IPS DF 6.9 (cell line): ENCODE results near the gene CASP1.

ENCODE experiments used
- DNase-seq: peaks from one replicate; pipeline ENCODE4 v3.0.0-alpha.2; 2013; ENCODE audit warnings: low read depth, low spot score
- H3K27ac ChIP-seq: one replicate; pipeline ENCODE4 v1.5.1; 2013; ENCODE audit warnings: low read length, control low read depth
- H3K27me3 ChIP-seq: 2 replicates; pipeline ENCODE4 v1.6.1; 2013; ENCODE audit warnings: mild to moderate bottlenecking, low read length; ENCODE audit not compliant: control insufficient read depth, insufficient read depth
- H3K36me3 ChIP-seq: 2 replicates; pipeline ENCODE4 v1.6.1; 2013; ENCODE audit warnings: low read length; ENCODE audit not compliant: control insufficient read depth, insufficient read depth
- H3K4me1 ChIP-seq: 2 replicates; pipeline ENCODE4 v1.6.1; 2013; ENCODE audit warnings: low read length; ENCODE audit not compliant: control insufficient read depth, insufficient read depth
- H3K4me3 ChIP-seq: 2 replicates; pipeline ENCODE4 v1.5.1; 2013; ENCODE audit warnings: mild to moderate bottlenecking, low read length
- H3K9me3 ChIP-seq: 2 replicates; pipeline ENCODE4 v1.6.1; 2013; ENCODE audit warnings: low read length, inconsistent platforms; ENCODE audit not compliant: control insufficient read depth, insufficient read depth
- WGBS: extraction: QIAGEN DNeasy Blood & Tissue Kit; methylation state at CpG from one replicate; pipeline ENCODE4 v1.1.7; 2013; ENCODE audit warnings: mixed read lengths, missing lambda C conversion rate; ENCODE audit not compliant: insufficient read length, insufficient coverage; 5-methylcytosine and 5-hydroxymethylcytosine counted together

CASP1 gene

DNA sequence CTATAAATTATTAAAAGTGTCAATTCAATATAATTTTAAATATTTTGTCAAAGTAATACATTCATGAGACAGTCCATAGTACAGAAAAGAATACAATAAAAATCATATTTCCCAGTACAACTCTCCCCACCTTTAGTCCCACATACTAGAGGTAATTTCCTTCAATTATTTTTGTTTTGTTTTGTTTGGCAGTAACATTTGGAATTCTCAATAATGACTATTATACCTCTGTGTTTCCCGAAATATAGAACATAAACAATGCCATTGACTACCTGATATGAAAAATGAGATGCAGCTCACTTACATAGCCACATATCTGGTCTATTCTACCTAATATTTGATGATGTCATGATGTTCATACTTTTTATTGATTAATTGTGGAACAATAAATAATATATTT lies 42.2 kb downstream of the CASP1 start:
- no CpG with 5 or more reads among the region's 1 CpG for WGBS

DNA sequence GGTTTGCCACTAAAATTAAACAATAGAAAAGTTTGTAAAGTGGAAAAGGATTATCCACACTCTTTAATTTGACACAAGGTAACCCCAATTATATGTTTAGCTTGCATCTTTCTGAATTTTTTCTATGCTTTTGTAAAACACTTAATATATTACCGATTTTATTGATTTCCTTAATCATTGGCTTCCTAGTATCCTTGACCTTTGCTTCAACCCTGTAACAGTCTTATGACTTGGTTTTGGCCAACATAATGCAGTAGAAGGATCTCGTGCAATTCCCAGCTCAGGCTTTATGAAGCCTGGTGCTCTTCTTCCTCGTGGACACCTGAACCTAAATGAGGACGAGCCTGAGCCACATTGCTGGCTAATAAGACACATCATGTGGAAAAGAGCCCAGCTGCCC lies 43.0 kb downstream of the CASP1 start:
- DNase-seq, result no peak
- Histone ChIP-seq H3K4me3 (no peak overlapping the region), H3K36me3 (no peaks in the 10 kb centered on the region), H3K27me3 (no peaks in the 10 kb centered on the region), H3K4me1 (no peaks in the 10 kb centered on the region), H3K27ac (no peak overlapping the region), H3K9me3 (no peaks in the 10 kb centered on the region)
- no CpG with 5 or more reads among the region's 4 CpGs for WGBS

More for the DNA sequence above, 42.2 kb downstream of the CASP1 start:
- H3K9me3 ChIP-seq, result no peaks in the 10 kb centered on the region
- no peaks in the 10 kb centered on the region for H3K36me3 ChIP-seq
- DNase-seq, result no peak
- no peak overlapping the region for H3K27ac ChIP-seq
- H3K4me3 ChIP-seq, result no peak overlapping the region
- no peaks in the 10 kb centered on the region for H3K27me3 ChIP-seq
- H3K4me1 ChIP-seq, result no peaks in the 10 kb centered on the region

DNA sequence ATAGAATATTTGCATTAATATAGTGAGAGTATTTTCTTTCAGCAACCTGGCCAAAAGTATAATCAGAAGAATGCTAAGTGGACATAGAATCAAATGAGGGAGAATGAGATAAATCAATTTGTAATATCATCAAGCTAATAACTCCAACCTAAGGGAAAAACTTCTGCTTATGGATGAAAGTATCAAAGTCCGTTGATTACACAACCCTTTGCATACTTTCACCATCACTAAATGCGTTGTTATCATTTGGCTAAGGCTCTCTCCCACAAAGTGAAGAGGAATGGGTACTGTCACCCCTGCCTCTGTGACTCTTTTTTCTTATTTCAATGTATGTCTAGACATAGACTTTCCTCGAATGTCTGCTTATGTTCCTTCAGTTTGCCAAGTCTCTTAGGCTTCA lies 50.1 kb downstream of the CASP1 start:
- Histone ChIP-seq H3K9me3 (no peaks in the 10 kb centered on the region; the same call in 1 of the 2 replicates), H3K27me3 (no peaks in the 10 kb centered on the region), H3K4me3 (no peak overlapping the region), H3K4me1 (no peaks in the 10 kb centered on the region), H3K27ac (no peak overlapping the region), H3K36me3 (no peaks in the 10 kb centered on the region)
- DNase-seq, result no peak
- WGBS, result no CpG with 5 or more reads among the region's 3 CpGs

DNA sequence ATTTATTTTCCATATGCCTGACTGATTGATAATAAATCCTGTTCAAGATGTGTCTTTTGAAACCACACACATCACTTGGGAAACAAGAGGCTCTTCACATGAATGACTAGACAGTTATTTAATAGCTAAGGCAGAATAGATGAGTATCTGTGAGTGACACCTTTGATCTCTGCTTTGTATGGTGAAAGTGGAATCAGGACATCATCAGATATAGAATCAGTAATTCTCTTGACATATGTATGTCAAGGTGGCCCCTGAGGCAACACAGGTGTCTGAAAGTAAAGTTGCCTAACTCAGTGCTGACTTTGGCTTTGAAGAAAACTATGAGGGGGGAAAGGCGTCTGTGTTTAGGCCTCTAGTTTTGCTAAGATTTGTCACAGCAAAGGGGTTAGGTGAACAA lies 55.1 kb downstream of the CASP1 start:
- H3K27me3 ChIP-seq, result no peaks in the 10 kb centered on the region
- H3K36me3 ChIP-seq, result no peaks in the 10 kb centered on the region
- no peak overlapping the region for H3K27ac ChIP-seq
- no peaks in the 10 kb centered on the region for H3K9me3 ChIP-seq
- H3K4me1 ChIP-seq, result no peaks in the 10 kb centered on the region
- no CpG with 5 or more reads among the region's 1 CpG for WGBS
- no peak overlapping the region for H3K4me3 ChIP-seq
- no peak for DNase-seq
